NCI-H1048 (cell line): ENCODE measurements around the gene CCNG1.
"Not testable (repeated sequence)": the region's sequence is repeated elsewhere in the genome, so short reads cannot be mapped to it uniquely, and the experiment has no call there.

Experiments
- DNase-seq: peaks from one replicate; lab custom pipeline; 2025; lab: John Stamatoyannopoulos, UW

Gene CCNG1

GRCh38 chr5:163444526-163444925, 7.1 kb downstream of the CCNG1 start:
- no peak for DNase-seq

GRCh38 chr5:163445345-163445744, 8.0 kb downstream of the CCNG1 start:
- DNase-seq = no peak

GRCh38 chr5:163447191-163447590, 9.8 kb downstream of the CCNG1 start:
- no peak for DNase-seq

- no peak for DNase-seq
Observed at GRCh38 chr5:163447875-163448274, 10.5 kb downstream of the CCNG1 start.

- DNase-seq = no peak
Observed at GRCh38 chr5:163448491-163448890, 11.1 kb downstream of the CCNG1 start.

GRCh38 chr5:163451489-163451888, 14.1 kb downstream of the CCNG1 start:
- DNase-seq = no peak

GRCh38 chr5:163453705-163454104, 16.3 kb downstream of the CCNG1 start:
- DNase-seq = no peak

- not testable (repeated sequence) for DNase-seq
Observed at GRCh38 chr5:163455406-163455805, 18.0 kb downstream of the CCNG1 start.

GRCh38 chr5:163456029-163456589, 18.7 kb downstream of the CCNG1 start:
- DNase-seq = no peak

GRCh38 chr5:163456840-163457239, 19.4 kb downstream of the CCNG1 start:
- no peak for DNase-seq

GRCh38 chr5:163458778-163459385, 21.5 kb downstream of the CCNG1 start:
- no peak for DNase-seq

- no peak for DNase-seq
Observed at GRCh38 chr5:163459462-163459818, 22.0 kb downstream of the CCNG1 start.

GRCh38 chr5:163459819-163460561, 22.6 kb downstream of the CCNG1 start, which contains the start of gene NUDCD2:
TSS of gene NUDCD2 (minus strand) at chr5:163460102. CDS start at chr5:163460050, 52 bp downstream.
- peak; percentile 92 for DNase-seq

GRCh38 chr5:163460562-163461171, 23.3 kb downstream of the CCNG1 start, which contains the start of gene HMMR:
TSS of gene HMMR (plus strand) at chr5:163460632. CDS start at chr5:163460693, 61 bp downstream.
- no peak for DNase-seq

GRCh38 chr5:163463063-163463435, 25.7 kb downstream of the CCNG1 start:
- no peak for DNase-seq

GRCh38 chr5:163467682-163468081, 30.3 kb downstream of the CCNG1 start:
- DNase-seq = no peak

- DNase-seq = no peak
Observed at GRCh38 chr5:163473635-163474243, 36.3 kb downstream of the CCNG1 start.

GRCh38 chr5:163475411-163475810, 38.0 kb downstream of the CCNG1 start:
- DNase-seq = no peak

GRCh38 chr5:163478126-163478981, 41.0 kb downstream of the CCNG1 start:
- no peak for DNase-seq

- no peak for DNase-seq
Observed at GRCh38 chr5:163478982-163479271, 41.5 kb downstream of the CCNG1 start.

- DNase-seq = no peak
Observed at GRCh38 chr5:163489055-163489744, 51.8 kb downstream of the CCNG1 start.
